Endodermal cell (in vitro differentiated cells): Measurements from ENCODE around the gene ZFP91. TPM values are rescaled to one million over a fixed set of nuclear protein-coding genes. Genes with fewer than 3 reads are reported as not detected.

Experiments
- DNase-seq: peaks from one replicate; pipeline ENCODE4 v3.0.0-alpha.2; 2017
- H3K27ac ChIP-seq: 2 replicates; pipeline ENCODE4 v1.5.1; 2013; ENCODE audit warnings: mild to moderate bottlenecking, low read depth, low read length, moderate library complexity
- H3K27me3 ChIP-seq: 2 replicates; pipeline ENCODE4 v1.6.1; 2013; ENCODE audit warnings: mild to moderate bottlenecking, low read length, moderate library complexity; ENCODE audit not compliant: insufficient read depth, control insufficient read depth, poor library complexity, severe bottlenecking
- H3K36me3 ChIP-seq: 2 replicates; pipeline ENCODE4 v1.7.0; 2013; ENCODE audit warnings: mild to moderate bottlenecking, low read length, moderate library complexity; ENCODE audit not compliant: control insufficient read depth, insufficient read depth
- H3K4me1 ChIP-seq: one replicate; pipeline ENCODE4 v1.7.0; 2013; ENCODE audit warnings: low read length; ENCODE audit not compliant: control insufficient read depth, insufficient read depth
- H3K4me3 ChIP-seq: 2 replicates; pipeline ENCODE4 v1.5.1; 2013; ENCODE audit warnings: mild to moderate bottlenecking, low read length, moderate library complexity
- H3K9ac ChIP-seq: 2 replicates; pipeline ENCODE4 v1.6.1; 2013; ENCODE audit warnings: mild to moderate bottlenecking, low read length, moderate library complexity; ENCODE audit not compliant: poor library complexity, severe bottlenecking; ENCODE audit errors: extremely low read depth
- H3K9me3 ChIP-seq: 2 replicates; pipeline ENCODE4 v1.6.1; 2013; ENCODE audit warnings: mild to moderate bottlenecking, low read length, moderate library complexity; ENCODE audit not compliant: control insufficient read depth
- H3K27ac Mint-ChIP-seq: 2 replicates; pipeline ENCODE4 v1.8.0; 2020; ENCODE audit warnings: mixed read lengths
- H3K27me3 Mint-ChIP-seq: 2 replicates; pipeline ENCODE4 v1.8.0; 2021; ENCODE audit warnings: mild to moderate bottlenecking, mixed read lengths; ENCODE audit not compliant: insufficient read depth
- H3K36me3 Mint-ChIP-seq: 2 replicates; pipeline ENCODE4 v1.8.0; 2020; ENCODE audit warnings: low read depth, mixed read lengths
- H3K4me1 Mint-ChIP-seq: 2 replicates; pipeline ENCODE4 v1.8.0; 2020; ENCODE audit warnings: mixed read lengths
- H3K4me3 Mint-ChIP-seq: 2 replicates; pipeline ENCODE4 v1.8.0; 2020; ENCODE audit warnings: mild to moderate bottlenecking, moderate library complexity, mixed read lengths
- H3K9me3 Mint-ChIP-seq: 2 replicates; pipeline ENCODE4 v1.8.0; 2020; ENCODE audit warnings: mild to moderate bottlenecking, mixed read lengths
- CTCF ChIP-seq: fragments of 200-600 bp; sonication (generic); conservative IDR thresholded peaks from 2 replicates; pipeline ENCODE4 v1.5.0; 2021; ENCODE audit warnings: antibody characterized with exemption, mild to moderate bottlenecking
- WGBS, 2 experiments: methylation state at CpG; one replicate each; pipeline versions ENCODE4 v1.1.5 to v1.1.7; 2013; ENCODE audit warnings: missing lambda C conversion rate in 2 of 2, mixed read lengths in 1 of 2; ENCODE audit not compliant: insufficient coverage in 1 of 2, insufficient read length in 1 of 2; 5-methylcytosine and 5-hydroxymethylcytosine counted together
- total RNA-seq, 2 donors: library from RNA; stranded (reverse); fragmentation: NEBNext Ultra II Directional in 1 of 2; extraction: Animal tissue kit (Norgen Biotek cat#: 25700) in 1 of 2; gene quantifications; 2 replicates in 1 of 2; 3 replicates in 1 of 2; pipeline ENCODE4 v1.2.1, GENCODE V29; 2021

The ZFP91 gene
- total RNA-seq, 2 donors from 2014 or later, result 28.0 to 31.0 TPM

GRCh38 chr11:58652726-58653280 is 73.9 kb downstream of the ZFP91 start:
- Histone ChIP-seq H3K9ac (no peak overlapping the region), H3K36me3 (no peaks in the 10 kb centered on the region), H3K4me1 (no peaks in the 10 kb centered on the region), H3K9me3 (no peaks in the 10 kb centered on the region), H3K4me3 (no peak overlapping the region), H3K27me3 (no peaks in the 10 kb centered on the region), H3K27ac (no peak overlapping the region)
- H3K4me1 Mint-ChIP-seq, result peaks cover 6% of the 10 kb centered on the region
- peaks cover 7% of the 10 kb centered on the region for H3K27me3 Mint-ChIP-seq
- H3K27ac Mint-ChIP-seq, result no peak overlapping the region
- H3K4me3 Mint-ChIP-seq, result no peak overlapping the region
- TF ChIP-seq CTCF, result no peak
- no peak for DNase-seq
- H3K36me3 Mint-ChIP-seq, result no peaks in the 10 kb centered on the region
- H3K9me3 Mint-ChIP-seq, result no peaks in the 10 kb centered on the region
- WGBS, 2 experiments, result 66 to 100% methylated on average over 1 to 2 of the region's 2 CpGs

- peak; percentile 94 for DNase-seq
- no peak overlapping the region for H3K4me3 Mint-ChIP-seq
- H3K27ac Mint-ChIP-seq, result no peak overlapping the region
- Histone ChIP-seq H3K27me3 (no peaks in the 10 kb centered on the region), H3K4me1 (no peaks in the 10 kb centered on the region), H3K4me3 (no peak overlapping the region), H3K9me3 (no peaks in the 10 kb centered on the region), H3K36me3 (no peaks in the 10 kb centered on the region), H3K9ac (no peak overlapping the region), H3K27ac (no peak overlapping the region)
- peaks cover 7% of the 10 kb centered on the region for H3K27me3 Mint-ChIP-seq
- H3K36me3 Mint-ChIP-seq, result no peaks in the 10 kb centered on the region
- WGBS, 2 experiments, result 44 to 69% methylated on average over 7 to 12 of the region's 12 CpGs
- TF ChIP-seq CTCF, result peak; percentile 95
- H3K4me1 Mint-ChIP-seq, result peaks cover 6% of the 10 kb centered on the region
- H3K9me3 Mint-ChIP-seq, result no peaks in the 10 kb centered on the region
Measured at GRCh38 chr11:58654079-58654907, 75.4 kb downstream of the ZFP91 start.

GRCh38 chr11:58654908-58655296 is 76.0 kb downstream of the ZFP91 start:
- no peak for DNase-seq
- Mint-ChIP-seq H3K4me1 (peaks cover 6% of the 10 kb centered on the region), H3K9me3 (no peaks in the 10 kb centered on the region), H3K27me3 (peaks cover 7% of the 10 kb centered on the region), H3K27ac (no peak overlapping the region), H3K4me3 (no peak overlapping the region), H3K36me3 (no peaks in the 10 kb centered on the region)
- WGBS, 2 experiments, result 100% methylated on average over 1 of the region's 1 CpG
- Histone ChIP-seq H3K36me3 (no peaks in the 10 kb centered on the region), H3K9ac (no peak overlapping the region), H3K9me3 (no peaks in the 10 kb centered on the region), H3K4me3 (no peak overlapping the region), H3K4me1 (no peaks in the 10 kb centered on the region), H3K27me3 (no peaks in the 10 kb centered on the region), H3K27ac (no peak overlapping the region)
- TF ChIP-seq CTCF, result no peak
